Testis (tissue), 3 donors: ENCODE results near the gene RET. TPM values are rescaled to one million over a fixed set of nuclear protein-coding genes. Genes with fewer than 3 reads are reported as not detected.

Experiments
- DNase-seq: peaks from one replicate; pipeline ENCODE4 v3.0.0-alpha.2; 2019
- H3K27ac ChIP-seq, 2 donors: fragments of 200-600 bp; sonication (generic); one replicate each; pipeline ENCODE4 v1.5.1; 2019
- H3K27me3 ChIP-seq: fragments of 200-600 bp; sonication (generic); one replicate; pipeline ENCODE4 v1.5.1; 2019
- H3K36me3 ChIP-seq: fragments of 200-600 bp; sonication (generic); one replicate; pipeline ENCODE4 v1.5.1; 2017; ENCODE audit warnings: low read depth; ENCODE audit errors: missing control alignments
- H3K4me1 ChIP-seq: fragments of 200-600 bp; sonication (generic); one replicate; pipeline ENCODE4 v1.5.1; 2019
- H3K4me3 ChIP-seq, 2 donors: fragments of 200-600 bp; sonication (generic); one replicate each; pipeline ENCODE4 v1.5.1; 2017 to 2019
- H3K9me3 ChIP-seq: fragments of 200-600 bp; sonication (generic); one replicate; pipeline ENCODE4 v1.5.1; 2017
- CTCF ChIP-seq, 3 experiments: fragments of 450-650 bp in 2 of 3; fragments of 200-600 bp in 1 of 3; sonication (generic) in 1 of 3; IDR thresholded peaks; one replicate each; pipeline ENCODE4 v1.5.1; 2016 to 2019; ENCODE audit warnings: antibody characterized with exemption in 3 of 3, mild to moderate bottlenecking in 2 of 3, moderate library complexity in 1 of 3
- POLR2A ChIP-seq: fragments of 450-650 bp; IDR thresholded peaks from one replicate; pipeline ENCODE4 v1.6.1; 2017; ENCODE audit warnings: antibody characterized with exemption, mild to moderate bottlenecking, moderate library complexity
- WGBS, 2 donors: methylation state at CpG; one replicate each; pipeline ENCODE4 v1.1.5; 2018; 5-methylcytosine and 5-hydroxymethylcytosine counted together
- intact Hi-C: fragments of 100-400 bp; cut with DNase I; formaldehyde crosslinking; loops from one replicate; pipeline ENCODE4 v1.15.1; 2023; ENCODE audit warnings: low total_unique reads
- polyA plus RNA-seq: library from polyadenylated mRNA; stranded (reverse); fragments of 350-450 nt; fragmentation: Illumina TruSeq; extraction: RNeasy Lipid Tissue Mini Kit (QIAGEN cat#74804); gene quantifications from one replicate; pipeline ENCODE4 v1.2.3, GENCODE V29; 2014; ENCODE audit warnings: low read depth, low replicate concordance; ENCODE audit not compliant: insufficient read depth
- total RNA-seq, 2 donors: library from RNA; depleted of rRNA; stranded (reverse); fragments of >200 nt; gene quantifications; one replicate each; pipeline ENCODE4 v1.2.3, GENCODE V29; 2016

The RET gene
- total and polyA plus RNA-seq, 3 donors from 2014 or later: 5.1 to 9.5 (median 7.3) TPM

DNA sequence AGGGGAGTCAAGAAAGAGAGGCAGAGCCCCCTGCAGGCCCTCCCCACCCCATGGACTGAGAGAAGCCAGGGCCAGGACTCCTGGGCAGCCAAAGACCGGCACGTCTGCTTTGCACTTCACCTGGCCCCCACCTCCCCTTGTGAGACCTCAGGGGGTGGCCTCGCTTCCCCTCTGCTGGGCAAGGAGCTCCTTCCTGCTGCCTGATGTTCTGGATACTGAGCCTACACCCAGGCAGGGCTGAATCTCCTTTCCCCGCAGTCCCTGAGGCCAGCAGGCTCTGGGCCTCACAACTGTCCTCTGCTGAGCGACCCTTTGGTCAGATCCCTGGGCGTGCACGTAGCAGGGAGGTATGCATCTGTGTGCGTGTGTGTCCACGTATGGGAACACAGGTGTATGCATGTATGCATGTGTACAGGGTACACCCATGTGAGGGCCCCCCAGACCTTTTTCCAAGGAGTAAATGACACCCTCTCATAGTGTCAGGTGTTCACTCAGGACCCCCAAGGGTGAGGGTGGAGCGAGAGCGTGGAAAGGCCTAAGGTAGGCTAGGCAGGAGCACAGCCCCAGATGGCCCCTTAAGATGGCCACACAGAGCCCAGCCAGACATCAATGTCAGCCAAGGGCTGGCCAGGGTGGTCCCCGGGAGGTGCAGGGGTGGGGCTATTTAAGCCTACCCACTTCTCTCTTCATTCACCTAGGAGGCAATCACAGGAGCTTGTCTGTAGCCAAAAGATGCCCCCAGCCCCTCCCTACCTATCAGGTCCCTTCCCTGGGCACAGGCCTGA lies 1.9 kb upstream of the RET start:
- Histone ChIP-seq H3K4me3 (no peak overlapping the region), H3K27ac (no peak overlapping the region), H3K36me3 (no peaks in the 10 kb centered on the region), H3K9me3 (no peaks in the 10 kb centered on the region), H3K27me3 (no peaks in the 10 kb centered on the region), H3K4me1 (no peaks in the 10 kb centered on the region)
- TF ChIP-seq CTCF (IDR thresholded peaks at IDR 0.05) (no peak), POLR2A (no peak)
- WGBS, 2 donors: 90 to 93% methylated on average over 12 of the region's 12 CpGs
- DNase-seq: no peak
- intact Hi-C loops: no loop called here

- H3K27me3 ChIP-seq: no peaks in the 10 kb centered on the region
- intact Hi-C loops: no loop called here
- H3K4me1 ChIP-seq: no peaks in the 10 kb centered on the region
These were observed 1.3 kb upstream of the RET start for GRCh38 chr10:43075612-43076003.

GRCh38 chr10:43076311-43076875 lies 476 bp upstream of the RET start:
- Histone ChIP-seq H3K27ac (no peak overlapping the region), H3K4me1 (no peaks in the 10 kb centered on the region), H3K4me3 (peak overlapping the region; percentile 32 to 48), H3K27me3 (no peaks in the 10 kb centered on the region), H3K9me3 (no peaks in the 10 kb centered on the region), H3K36me3 (no peaks in the 10 kb centered on the region)
- 2 to 6% methylated on average over 10 to 45 of the region's 45 CpGs for WGBS, 2 donors
- TF ChIP-seq POLR2A (no peak), CTCF (IDR thresholded peaks at IDR 0.05) (no peak)
- peak; percentile 16 for DNase-seq
- intact Hi-C loops: no loop called here

More at GRCh38 chr10:43075612-43076003, 1.3 kb upstream of the RET start:
- no peak overlapping the region for H3K4me3 ChIP-seq
- no peaks in the 10 kb centered on the region for H3K36me3 ChIP-seq
- H3K9me3 ChIP-seq: no peaks in the 10 kb centered on the region
- WGBS, 2 donors: 65 to 88% methylated on average over 5 of the region's 5 CpGs
- no peak overlapping the region for H3K27ac ChIP-seq
- TF ChIP-seq POLR2A (no peak), CTCF (IDR thresholded peaks at IDR 0.05) (no peak)
- no peak for DNase-seq

DNA sequence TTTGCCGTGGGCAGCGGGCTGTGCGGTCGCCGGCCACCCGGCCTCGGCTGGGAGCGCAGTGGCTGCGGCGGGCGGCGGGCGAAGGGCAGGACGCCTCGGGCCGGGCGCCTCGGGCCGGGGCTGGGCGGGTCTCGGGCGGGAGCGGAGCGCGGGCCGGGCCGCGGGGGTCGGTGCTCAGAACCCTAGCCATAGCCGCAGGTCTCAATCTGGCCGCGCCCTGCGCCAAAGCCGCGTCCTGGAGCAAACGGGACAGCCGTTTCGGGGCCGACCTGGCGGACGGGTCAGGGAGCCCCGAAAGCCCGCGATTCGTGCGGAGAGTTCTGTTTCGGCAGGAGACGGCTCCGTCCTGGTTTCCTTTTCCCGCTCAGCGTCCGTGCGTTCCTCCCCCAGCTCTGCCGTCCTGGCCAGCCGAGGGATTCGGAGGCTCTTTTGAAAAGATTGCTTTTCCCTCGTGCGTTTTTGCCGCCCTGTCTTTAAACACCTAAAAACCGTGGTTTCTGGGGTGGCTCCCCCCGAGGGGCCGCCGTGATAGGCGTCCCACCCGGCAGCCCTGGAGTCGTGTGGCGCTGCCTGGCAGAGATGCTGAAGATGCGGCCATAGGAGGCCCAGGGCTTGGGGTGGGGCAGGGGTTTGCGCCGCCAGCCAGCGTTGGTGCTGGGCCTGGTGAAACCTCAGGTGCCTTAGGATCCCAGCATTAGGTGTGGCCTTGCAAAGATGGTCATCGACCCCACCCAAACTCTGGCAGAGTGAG lies 727 bp downstream of the RET start:
- Histone ChIP-seq H3K4me3 (peak overlapping the region; percentile 32 to 36), H3K27me3 (no peaks in the 10 kb centered on the region), H3K9me3 (no peaks in the 10 kb centered on the region), H3K4me1 (no peaks in the 10 kb centered on the region), H3K36me3 (no peaks in the 10 kb centered on the region), H3K27ac (no peak overlapping the region)
- intact Hi-C loops: no loop called here
- 8 to 12% methylated on average over 14 to 43 of the region's 72 CpGs for WGBS, 2 donors
- TF ChIP-seq POLR2A (no peak), CTCF (IDR thresholded peaks at IDR 0.05) (no peak)
- no peak for DNase-seq
